T follicular helper cell (primary cell): ENCODE data around the gene AGTRAP.
A peak's percentile ranks its signal among the peaks of the same experiment; 100 is the strongest.

Experiments used
- DNase-seq: peaks from one replicate; pipeline ENCODE4 v3.0.0-alpha.2; 2020; ENCODE audit warnings: low read depth

AGTRAP gene

DNA sequence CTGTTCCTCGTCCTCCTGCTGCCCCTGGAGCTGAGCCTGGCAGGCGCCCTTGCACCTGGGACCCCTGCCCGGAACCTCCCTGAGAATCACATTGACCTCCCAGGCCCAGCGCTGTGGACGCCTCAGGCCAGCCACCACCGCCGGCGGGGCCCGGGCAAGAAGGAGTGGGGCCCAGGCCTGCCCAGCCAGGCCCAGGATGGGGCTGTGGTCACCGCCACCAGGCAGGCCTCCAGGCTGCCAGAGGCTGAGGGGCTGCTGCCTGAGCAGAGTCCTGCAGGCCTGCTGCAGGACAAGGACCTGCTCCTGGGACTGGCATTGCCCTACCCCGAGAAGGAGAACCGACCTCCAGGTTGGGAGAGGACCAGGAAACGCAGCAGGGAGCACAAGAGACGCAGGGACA, 29.6 kb upstream of the AGTRAP start:
- DNase-seq, result no peak

DNA sequence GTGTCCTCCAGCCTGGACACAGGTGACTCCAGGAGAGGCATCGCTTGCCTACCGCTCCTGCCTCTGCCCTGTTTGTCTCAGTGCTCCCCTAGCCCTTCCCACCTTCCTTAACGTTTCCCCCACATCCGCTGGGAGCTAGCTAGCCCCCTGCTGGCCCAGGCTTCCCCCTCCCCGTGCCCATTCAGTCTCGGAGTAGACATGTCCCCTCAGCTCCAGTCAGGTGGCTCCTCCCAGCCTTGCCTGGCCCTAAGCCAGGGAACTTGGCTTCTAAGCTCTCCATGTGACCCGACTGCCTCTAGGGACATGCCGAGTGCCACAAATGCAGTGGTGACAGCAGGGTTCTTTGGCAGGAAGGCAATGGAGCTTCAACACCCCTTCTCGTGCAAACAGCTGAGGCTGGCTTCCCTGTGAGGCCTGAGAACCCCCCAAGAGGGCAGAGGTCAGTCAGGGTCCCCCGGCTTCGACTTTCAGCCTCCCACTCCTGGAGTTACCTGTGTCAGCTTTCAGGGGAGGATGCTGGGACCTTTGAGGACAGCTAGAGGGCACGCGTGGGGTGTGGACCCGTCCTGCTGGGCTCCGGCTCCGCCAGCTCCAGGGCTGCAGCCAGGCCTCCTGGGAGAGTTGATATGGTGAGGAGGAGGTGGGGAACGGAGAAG, 28.2 kb upstream of the AGTRAP start:
- DNase-seq, result no peak

GRCh38 chr1:11708554-11709350, 27.2 kb upstream of the AGTRAP start:
- no peak for DNase-seq

DNA sequence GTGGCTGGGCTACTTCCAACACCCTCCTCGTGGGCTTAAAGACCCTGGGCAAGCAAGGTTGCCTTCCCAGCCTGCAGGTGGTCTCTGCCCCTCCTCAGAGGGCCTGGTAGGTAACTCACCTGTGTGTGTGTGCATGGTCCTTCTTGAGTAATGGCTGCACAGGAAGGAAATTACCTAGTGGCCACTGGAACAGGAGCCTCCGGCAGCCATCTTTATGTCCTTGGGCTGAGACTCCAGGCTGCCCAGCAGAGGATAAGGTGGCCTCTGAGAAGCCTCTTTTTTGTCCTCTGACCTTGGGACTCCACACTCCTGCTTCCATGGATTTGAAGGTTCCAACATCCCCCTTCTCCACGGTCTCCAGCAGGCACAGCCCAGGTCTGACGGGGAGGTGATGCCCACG, 24.4 kb upstream of the AGTRAP start:
- no peak for DNase-seq

DNA sequence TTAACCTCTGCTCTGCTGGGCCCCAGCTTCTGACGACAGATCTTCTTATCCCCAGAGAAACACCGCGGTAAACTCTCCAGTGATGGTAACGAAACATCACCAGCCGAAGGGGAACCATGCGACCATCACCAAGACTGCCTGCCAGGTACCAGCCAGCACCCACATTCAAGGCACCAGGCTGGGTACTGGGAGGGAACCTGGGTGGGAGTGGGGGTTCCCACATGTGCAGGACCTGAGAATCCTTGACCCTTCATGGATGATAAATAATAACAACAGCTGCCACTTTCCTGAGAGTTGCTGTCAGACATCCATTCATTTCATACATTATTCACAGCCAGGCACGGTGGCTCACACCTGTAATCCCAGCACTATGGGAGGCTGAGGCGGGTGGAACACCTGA, 23.7 kb upstream of the AGTRAP start:
- DNase-seq, result no peak

GRCh38 chr1:11713095-11713494, 22.8 kb upstream of the AGTRAP start:
- no peak for DNase-seq

DNA sequence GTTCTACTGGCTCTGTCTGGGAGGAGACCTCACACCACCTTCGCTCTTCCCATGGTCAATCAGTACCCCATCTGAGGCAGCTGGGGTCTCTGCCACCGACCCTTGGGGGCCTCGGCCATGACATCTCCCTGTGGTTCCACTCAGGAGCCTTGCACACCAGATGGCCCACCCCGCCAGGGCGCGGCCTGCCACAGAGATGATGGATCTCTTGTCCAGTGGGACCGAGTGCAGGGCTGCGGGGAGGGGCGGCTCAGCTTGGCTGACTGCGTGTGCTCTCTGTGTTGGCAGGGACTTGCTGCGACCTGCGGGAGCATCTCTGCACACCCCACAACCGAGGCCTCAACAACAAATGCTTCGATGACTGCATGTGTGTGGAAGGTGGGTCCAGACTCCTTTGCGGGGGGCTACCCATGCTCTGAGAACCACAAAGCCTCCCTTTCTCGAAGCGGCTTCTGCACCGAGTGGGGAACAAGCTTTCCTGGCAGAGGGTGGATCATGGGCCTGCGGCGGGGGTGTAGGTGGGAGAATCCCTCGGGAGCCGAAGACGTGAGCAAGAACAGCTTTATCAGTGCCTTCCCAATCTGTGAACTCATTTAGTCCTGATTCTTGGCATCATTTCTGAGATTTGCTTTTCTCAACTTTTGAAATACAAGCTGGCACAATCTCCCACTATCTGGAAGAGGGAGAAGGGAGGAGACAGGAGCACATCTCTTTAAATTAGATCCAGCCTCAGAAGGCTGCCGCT, 20.9 kb upstream of the AGTRAP start:
- DNase-seq, result no peak

- DNase-seq, result peak; percentile 78
These were observed 16.5 kb upstream of the AGTRAP start for GRCh38 chr1:11719313-11720032.

GRCh38 chr1:11720033-11720376, 15.9 kb upstream of the AGTRAP start:
- no peak for DNase-seq

DNA sequence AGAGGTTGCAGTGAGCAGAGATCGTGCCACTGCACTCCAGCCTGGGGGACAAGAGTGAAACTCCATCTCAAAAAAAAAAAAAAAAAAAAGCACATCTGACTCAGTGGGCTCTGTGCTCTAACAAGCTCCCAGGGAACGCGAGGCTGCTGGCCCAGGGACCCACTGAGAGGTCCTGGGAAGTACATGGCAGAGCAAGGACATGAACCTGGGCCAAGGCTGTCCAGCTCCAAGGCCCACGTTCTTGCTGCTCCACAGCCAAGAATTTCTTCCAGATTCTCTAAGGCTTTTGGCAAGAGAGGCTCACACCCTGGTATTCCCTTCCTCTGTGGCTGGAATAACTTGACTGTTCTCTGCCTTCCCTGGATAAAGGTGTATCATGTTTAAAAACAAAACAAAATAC, 15.4 kb upstream of the AGTRAP start:
- no peak for DNase-seq

- no peak for DNase-seq
These were observed 14.6 kb upstream of the AGTRAP start for GRCh38 chr1:11721311-11721710.

DNA sequence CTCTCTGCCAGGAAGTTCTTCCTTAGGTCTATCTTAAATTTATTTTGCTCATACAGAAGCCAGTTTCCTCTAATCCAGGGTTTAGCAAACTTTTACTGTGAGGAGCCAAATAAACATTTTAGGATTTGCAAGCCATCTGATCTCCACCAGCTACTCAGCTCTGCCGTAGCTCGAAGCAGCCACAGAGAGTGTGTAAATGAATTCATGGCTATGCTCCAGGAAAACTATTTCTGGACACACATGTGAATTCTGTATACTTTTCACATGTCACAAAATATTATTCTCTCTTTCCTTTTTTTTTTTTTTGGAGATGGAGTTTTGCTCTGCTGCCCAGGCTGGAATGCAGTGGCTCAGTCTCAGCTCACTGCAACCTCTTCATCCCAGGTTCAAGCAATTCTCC, 13.4 kb upstream of the AGTRAP start:
- no peak for DNase-seq

DNA sequence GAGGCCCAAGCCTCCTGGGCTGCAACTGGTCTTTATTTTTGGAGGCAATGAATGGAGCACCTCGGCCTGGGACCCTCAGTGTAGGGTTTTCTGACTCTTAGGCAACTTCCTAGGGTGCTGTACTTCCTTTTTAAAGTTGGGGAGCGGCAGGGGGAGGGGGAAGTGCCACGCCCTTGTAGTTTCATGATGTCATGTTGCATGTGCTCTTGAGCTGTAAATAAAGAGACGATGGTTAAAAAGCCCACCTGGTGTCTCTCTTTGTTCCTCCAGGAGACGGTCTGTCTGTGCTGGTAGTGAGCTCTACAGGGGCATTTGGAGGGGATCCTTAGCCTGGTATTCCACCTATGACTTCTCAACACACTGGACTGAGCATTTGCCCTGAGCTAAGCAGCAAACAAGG, 10.3 kb upstream of the AGTRAP start:
- no peak for DNase-seq

DNA sequence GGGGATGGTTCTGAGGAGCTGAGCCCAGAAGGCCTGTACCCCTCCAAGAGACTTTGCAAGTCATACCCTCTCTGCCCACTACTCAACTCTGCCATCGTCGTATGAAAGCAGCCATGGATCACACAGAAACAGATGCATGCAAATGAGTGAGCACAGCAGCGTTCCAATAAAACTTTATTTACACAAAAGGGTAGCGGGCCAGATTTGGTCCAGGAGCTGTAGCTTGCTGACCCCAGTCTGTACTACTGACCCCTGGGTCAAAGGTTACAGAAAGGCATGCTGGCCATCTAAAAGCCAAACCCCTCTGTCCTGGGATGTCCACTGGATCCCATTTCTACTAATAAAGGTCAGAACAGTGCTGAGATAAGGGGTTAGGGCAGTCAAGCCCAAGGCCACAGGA, 8.8 kb upstream of the AGTRAP start:
- no peak for DNase-seq

GRCh38 chr1:11728126-11728806, 7.7 kb upstream of the AGTRAP start:
- no peak for DNase-seq

DNA sequence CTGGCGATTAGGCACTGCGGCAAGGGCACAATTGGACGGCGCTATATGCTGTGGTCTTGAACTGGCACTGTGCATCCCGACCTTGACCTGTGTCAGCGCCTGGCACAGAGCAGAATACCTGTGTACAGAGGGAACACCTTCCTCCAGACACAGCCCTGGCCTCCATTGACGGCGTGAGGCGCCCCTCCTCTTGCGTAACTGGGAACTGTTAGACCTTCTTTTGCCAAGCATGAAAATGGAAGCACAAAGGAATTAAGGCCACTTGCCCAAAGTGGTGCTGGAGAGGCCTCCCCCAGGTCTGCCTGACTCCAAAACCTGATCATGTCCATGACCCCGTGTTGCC, 6.8 kb upstream of the AGTRAP start:
- DNase-seq, result no peak

- no peak for DNase-seq
These were observed 6.2 kb upstream of the AGTRAP start for GRCh38 chr1:11729498-11730428.

DNA sequence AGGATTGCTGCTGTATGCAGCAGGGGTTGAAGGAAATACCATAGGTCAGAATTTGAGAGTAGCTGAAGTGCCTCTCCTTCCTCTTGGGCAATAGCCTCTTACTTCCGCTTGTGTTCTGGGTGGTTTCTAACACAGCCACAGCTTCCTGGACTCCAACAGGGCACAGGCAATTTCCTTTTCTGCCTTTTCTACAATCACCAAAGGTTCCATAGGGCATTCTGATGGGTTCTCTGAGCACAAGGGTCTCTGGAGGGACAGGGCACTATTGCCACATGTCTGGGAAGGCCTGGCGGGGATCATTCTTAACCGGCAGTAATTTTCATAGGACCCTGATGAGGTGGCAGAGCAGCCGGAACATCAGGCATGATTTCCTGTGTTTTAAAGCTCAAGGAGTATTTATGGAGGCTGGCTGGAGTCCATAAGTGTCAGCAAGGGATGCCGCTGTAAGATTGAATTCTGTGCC, 5.5 kb upstream of the AGTRAP start:
- DNase-seq, result no peak

DNA sequence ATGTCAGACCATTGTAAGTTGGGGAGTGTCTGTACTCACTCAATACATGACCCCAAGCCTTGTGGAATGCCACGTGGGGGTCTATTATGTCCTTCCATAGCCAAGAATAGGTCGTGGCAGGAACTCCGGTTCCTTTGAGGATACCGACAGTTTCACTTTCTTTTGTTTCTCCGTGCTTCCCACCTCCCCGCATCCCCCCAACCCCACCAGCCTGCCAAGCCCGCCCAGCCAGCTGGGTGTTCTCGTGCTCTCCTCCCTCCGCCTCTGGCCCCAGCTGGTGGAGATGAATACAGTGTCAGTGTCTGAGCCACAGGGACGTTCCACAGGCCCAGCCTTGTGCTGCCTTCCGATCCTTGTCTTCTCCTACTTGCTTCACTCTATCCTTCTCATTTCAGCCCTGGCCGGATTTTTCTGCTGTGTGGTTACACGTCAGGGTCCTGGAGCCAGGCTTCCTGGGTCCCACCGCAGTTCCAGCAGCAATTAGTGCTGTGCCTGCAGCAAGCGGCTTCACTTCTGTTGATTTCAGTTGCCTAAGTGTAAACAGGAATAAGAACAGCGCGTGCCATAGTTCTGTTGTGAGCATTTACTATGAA, 4.1 kb upstream of the AGTRAP start:
- no peak for DNase-seq

DNA sequence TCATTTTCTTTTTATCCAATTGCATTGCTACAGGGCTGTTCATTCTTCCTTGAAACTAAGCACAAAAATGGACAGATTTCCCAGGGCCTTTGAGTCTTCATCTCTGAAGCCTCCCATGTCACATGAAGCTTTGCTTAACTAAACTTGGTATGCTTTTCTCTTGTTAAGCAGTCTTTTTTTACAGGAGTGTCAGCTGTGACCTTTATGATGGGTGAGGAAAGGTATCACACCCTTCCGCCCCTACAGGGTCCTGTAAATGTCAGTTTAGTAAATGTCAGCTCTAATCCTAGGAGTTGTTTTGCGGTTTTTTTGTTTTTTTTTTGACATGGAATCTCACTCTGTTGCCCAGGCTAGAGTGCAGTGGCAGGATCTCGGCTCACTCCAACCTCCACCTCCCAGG, 2.6 kb upstream of the AGTRAP start:
- DNase-seq, result no peak

DNA sequence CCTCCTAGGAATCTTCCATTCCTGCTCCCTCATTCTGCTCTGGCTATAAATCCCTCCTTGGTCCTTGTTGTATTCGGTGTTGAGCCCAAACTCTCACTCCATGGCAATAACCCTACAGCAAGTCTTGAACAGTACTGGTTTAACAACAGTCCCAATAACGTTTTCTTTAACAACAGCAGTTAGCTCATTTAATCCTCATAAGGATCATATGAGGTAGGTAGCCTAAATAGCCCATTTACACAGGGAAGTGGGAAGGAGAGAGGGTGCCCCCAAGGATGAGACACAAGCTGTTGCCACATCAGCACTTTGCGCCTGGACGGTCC, 444 bp upstream of the AGTRAP start:
- no peak for DNase-seq
